Measurements from ENCODE around the gene VIPAS39.

The VIPAS39 gene

GRCh38 chr14:77485256-77485655 lies 27.9 kb upstream of the VIPAS39 start:
- H3K4me3 ChIP-seq (ENCODE audit: low read depth, low read length), result no peak overlapping the region
- no peak for TF ChIP-seq CTCF (IDR thresholded peaks at IDR 0.05; ENCODE audit: low read depth, low read length)
- in situ Hi-C loops (cut with HindIII; ENCODE audit: low sequenced_read_pairs), result no loop called here
- no peak for DNase-seq (ENCODE audit: low read depth, low spot score)

- TF ChIP-seq CTCF (IDR thresholded peaks at IDR 0.05; ENCODE audit: low read depth, low read length), result no peak
- no peak overlapping the region for H3K4me3 ChIP-seq (ENCODE audit: low read depth, low read length)
- DNase-seq (ENCODE audit: low read depth, low spot score), result no peak
- in situ Hi-C loops (cut with HindIII; ENCODE audit: low sequenced_read_pairs), result no loop called here
Observed at GRCh38 chr14:77482422-77482821, 25.0 kb upstream of the VIPAS39 start.

GRCh38 chr14:77478796-77479195 lies 21.4 kb upstream of the VIPAS39 start:
- no peak overlapping the region for H3K4me3 ChIP-seq (ENCODE audit: low read depth, low read length)
- no peak for TF ChIP-seq CTCF (IDR thresholded peaks at IDR 0.05; ENCODE audit: low read depth, low read length)
- no peak for DNase-seq (ENCODE audit: low read depth, low spot score)
- in situ Hi-C loops (cut with HindIII; ENCODE audit: low sequenced_read_pairs), result no loop called here

GRCh38 chr14:77478029-77478428 lies 20.6 kb upstream of the VIPAS39 start:
- DNase-seq (ENCODE audit: low read depth, low spot score), result no peak
- in situ Hi-C loops (cut with HindIII; ENCODE audit: low sequenced_read_pairs), result no loop called here
- TF ChIP-seq CTCF (IDR thresholded peaks at IDR 0.05; ENCODE audit: low read depth, low read length), result no peak

GRCh38 chr14:77475432-77476115 lies 18.2 kb upstream of the VIPAS39 start:
- in situ Hi-C loops (cut with HindIII; ENCODE audit: low sequenced_read_pairs), result no loop called here
- DNase-seq (ENCODE audit: low read depth, low spot score), result no peak
- no peak for TF ChIP-seq CTCF (IDR thresholded peaks at IDR 0.05; ENCODE audit: low read depth, low read length)
- no peak overlapping the region for H3K4me3 ChIP-seq (ENCODE audit: low read depth, low read length)

More at GRCh38 chr14:77478029-77478428, 20.6 kb upstream of the VIPAS39 start:
- H3K4me3 ChIP-seq (ENCODE audit: low read depth, low read length), result no peak overlapping the region

GRCh38 chr14:77474479-77475177 lies 17.2 kb upstream of the VIPAS39 start:
- TF ChIP-seq CTCF (IDR thresholded peaks at IDR 0.05; ENCODE audit: low read depth, low read length), result no peak
- in situ Hi-C loops (cut with HindIII; ENCODE audit: low sequenced_read_pairs), result no loop called here
- no peak for DNase-seq (ENCODE audit: low read depth, low spot score)
- no peak overlapping the region for H3K4me3 ChIP-seq (ENCODE audit: low read depth, low read length)

All from astrocyte of the spinal cord (primary cell).